ENCODE results near the gene KLHL26. TPM values are rescaled to one million over a fixed set of nuclear protein-coding genes. Genes with fewer than 3 reads are reported as not detected.

Gene KLHL26
- total and polyA plus RNA-seq, 2 of the 13 experiments (the other 11 are each of a cell fraction or from before 2014, with no cell fraction given): 1.5 to 1.7 TPM

- TF ChIP-seq AHDC1 (CRISPR knock-in tag; IDR thresholded peaks at IDR 0.05; ENCODE audit: borderline replicate concordance) (peak; percentile 3; the same call in 1 of the 2 replicates), ZNF574 (CRISPR knock-in tag; IDR thresholded peaks at IDR 0.05) (peak; percentile 99), ARHGAP35 (CRISPR knock-in tag; IDR thresholded peaks at IDR 0.05; ENCODE audit: borderline replicate concordance) (peak; percentile 77; the same call in 1 of the 2 replicates), HOMEZ (CRISPR knock-in tag; IDR thresholded peaks at IDR 0.05; ENCODE audit: low read depth) (peak; percentile 34; the same call in 1 of the 2 replicates), STAT6 (CRISPR knock-in tag; IDR thresholded peaks at IDR 0.05; ENCODE audit: borderline replicate concordance) (peak; percentile 73; the same call in 1 of the 2 replicates), ZNF883 (CRISPR knock-in tag; IDR thresholded peaks at IDR 0.05; ENCODE audit: not compliant biosample characterization) (peak; percentile 14), IKZF5 (CRISPR knock-in tag; IDR thresholded peaks at IDR 0.05) (peak; percentile 88), KLF13 (CRISPR knock-in tag; IDR thresholded peaks at IDR 0.05) (no peak), ZNF639 (CRISPR knock-in tag; conservative IDR thresholded peaks at IDR 0.05) (peak; percentile 71; the same call in 1 of the 2 replicates), ZNF740 (CRISPR knock-in tag; IDR thresholded peaks at IDR 0.05) (0 out of 2 replicates have a peak, but pooled peaks have one; percentile 31)
Observed at GRCh38 chr19:18588611-18589379, 48.0 kb upstream of the KLHL26 start, which contains the start of gene REX1BD (continued).
